ENCODE results near the gene CTR9.

Gene CTR9

GRCh38 chr11:10725114-10725906 lies 25.7 kb upstream of the CTR9 start:
- TF ChIP-seq, protein P1, sequence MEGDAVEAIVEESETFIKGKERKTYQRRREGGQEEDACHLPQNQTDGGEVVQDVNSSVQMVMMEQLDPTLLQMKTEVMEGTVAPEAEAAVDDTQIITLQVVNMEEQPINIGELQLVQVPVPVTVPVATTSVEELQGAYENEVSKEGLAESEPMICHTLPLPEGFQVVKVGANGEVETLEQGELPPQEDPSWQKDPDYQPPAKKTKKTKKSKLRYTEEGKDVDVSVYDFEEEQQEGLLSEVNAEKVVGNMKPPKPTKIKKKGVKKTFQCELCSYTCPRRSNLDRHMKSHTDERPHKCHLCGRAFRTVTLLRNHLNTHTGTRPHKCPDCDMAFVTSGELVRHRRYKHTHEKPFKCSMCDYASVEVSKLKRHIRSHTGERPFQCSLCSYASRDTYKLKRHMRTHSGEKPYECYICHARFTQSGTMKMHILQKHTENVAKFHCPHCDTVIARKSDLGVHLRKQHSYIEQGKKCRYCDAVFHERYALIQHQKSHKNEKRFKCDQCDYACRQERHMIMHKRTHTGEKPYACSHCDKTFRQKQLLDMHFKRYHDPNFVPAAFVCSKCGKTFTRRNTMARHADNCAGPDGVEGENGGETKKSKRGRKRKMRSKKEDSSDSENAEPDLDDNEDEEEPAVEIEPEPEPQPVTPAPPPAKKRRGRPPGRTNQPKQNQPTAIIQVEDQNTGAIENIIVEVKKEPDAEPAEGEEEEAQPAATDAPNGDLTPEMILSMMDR (IDR thresholded peaks at IDR 0.05), result no peak
- Mint-ChIP-seq H3K27ac (no peak overlapping the region), H3K9me3 (peaks cover 11% of the 10 kb centered on the region), H3K27me3 (ENCODE audit: low read depth, poor library complexity) (peaks cover 10% of the 10 kb centered on the region), H3K4me3 (no peak overlapping the region), H3K36me3 (ENCODE audit: low read depth) (peaks cover 10% of the 10 kb centered on the region), H3K4me1 (peaks cover 27% of the 10 kb centered on the region)
- DNase-seq, result no peak

- peaks cover 10% of the 10 kb centered on the region for H3K36me3 Mint-ChIP-seq (ENCODE audit: low read depth)
- DNase-seq, result no peak
- H3K9me3 Mint-ChIP-seq, result peaks cover 11% of the 10 kb centered on the region
- H3K4me1 Mint-ChIP-seq, result peaks cover 27% of the 10 kb centered on the region
- peaks cover 12% of the 10 kb centered on the region for H3K27me3 Mint-ChIP-seq (ENCODE audit: low read depth, poor library complexity)
- no peak overlapping the region for H3K4me3 Mint-ChIP-seq
- TF ChIP-seq, protein P1 (IDR thresholded peaks at IDR 0.05), result no peak
- no peak overlapping the region for H3K27ac Mint-ChIP-seq
Measured at GRCh38 chr11:10725907-10726253, 25.2 kb upstream of the CTR9 start.

DNA sequence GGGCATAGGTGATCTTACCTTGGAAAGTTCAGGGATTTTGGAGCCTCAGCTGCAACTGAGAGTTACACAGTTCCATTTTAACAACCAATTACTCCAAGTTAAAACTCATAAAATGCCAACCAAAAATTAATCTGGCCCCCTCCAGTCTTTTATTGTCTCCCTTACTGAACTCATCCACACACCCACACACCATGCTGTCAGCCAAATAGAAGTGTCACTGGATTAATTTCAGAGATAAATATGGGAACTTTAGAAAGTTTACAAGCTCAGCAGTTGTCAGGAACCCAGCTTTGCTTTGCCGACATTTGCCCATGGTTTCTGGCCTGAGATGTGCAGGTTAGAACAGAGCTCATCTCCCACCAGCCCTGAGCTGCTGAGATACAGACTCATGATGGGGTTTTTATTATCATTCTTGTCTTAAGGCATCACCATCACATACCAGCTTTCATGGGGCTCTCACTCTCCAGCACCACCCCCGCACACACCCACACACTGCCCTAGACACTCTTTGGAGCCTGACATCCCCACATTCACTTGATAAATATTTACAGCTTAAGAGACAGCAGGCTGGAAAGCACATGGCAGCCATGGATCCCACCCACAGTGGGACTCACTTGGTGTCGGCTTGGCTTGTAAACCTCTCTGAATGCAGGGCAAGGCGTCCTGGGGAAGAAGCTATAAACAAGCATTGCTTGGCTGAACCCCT lies 23.7 kb upstream of the CTR9 start:
- H3K4me1 Mint-ChIP-seq, result peaks cover 27% of the 10 kb centered on the region
- peak overlapping the region; percentile 78 for H3K4me3 Mint-ChIP-seq
- DNase-seq, result peak; percentile 13
- peaks cover 16% of the 10 kb centered on the region for H3K9me3 Mint-ChIP-seq
- TF ChIP-seq, protein P1 (IDR thresholded peaks at IDR 0.05), result no peak
- peak overlapping the region; percentile 51 for H3K27ac Mint-ChIP-seq
- H3K27me3 Mint-ChIP-seq (ENCODE audit: low read depth, poor library complexity), result peaks cover 17% of the 10 kb centered on the region
- peaks cover 10% of the 10 kb centered on the region for H3K36me3 Mint-ChIP-seq (ENCODE audit: low read depth)

GRCh38 chr11:10728154-10728553 lies 22.9 kb upstream of the CTR9 start:
- DNase-seq, result no peak
- H3K4me3 Mint-ChIP-seq, result peak overlapping the region; percentile 78
- TF ChIP-seq, protein P1 (IDR thresholded peaks at IDR 0.05), result no peak
- peaks cover 16% of the 10 kb centered on the region for H3K9me3 Mint-ChIP-seq
- H3K36me3 Mint-ChIP-seq (ENCODE audit: low read depth), result peaks cover 10% of the 10 kb centered on the region
- peaks cover 27% of the 10 kb centered on the region for H3K4me1 Mint-ChIP-seq
- H3K27me3 Mint-ChIP-seq (ENCODE audit: low read depth, poor library complexity), result peaks cover 15% of the 10 kb centered on the region
- no peak overlapping the region for H3K27ac Mint-ChIP-seq

GRCh38 chr11:10728789-10729472 lies 22.1 kb upstream of the CTR9 start:
- peaks cover 16% of the 10 kb centered on the region for H3K9me3 Mint-ChIP-seq
- TF ChIP-seq, protein P1 (IDR thresholded peaks at IDR 0.05), result no peak
- peak; percentile 49 for DNase-seq
- peaks cover 27% of the 10 kb centered on the region for H3K4me1 Mint-ChIP-seq
- H3K4me3 Mint-ChIP-seq, result peak overlapping the region; percentile 78
- H3K27me3 Mint-ChIP-seq (ENCODE audit: low read depth, poor library complexity), result peaks cover 15% of the 10 kb centered on the region
- H3K27ac Mint-ChIP-seq, result no peak overlapping the region
- H3K36me3 Mint-ChIP-seq (ENCODE audit: low read depth), result peaks cover 10% of the 10 kb centered on the region

All from nephron progenitor cell (in vitro differentiated cells).